WTC11 (cell line): Measurements from ENCODE around the gene FBXO9. TPM values are rescaled to one million over a fixed set of nuclear protein-coding genes. Genes with fewer than 3 reads are reported as not detected.

Experiments used
- ATAC-seq: fragments of 200-7000 bp; cut with Tn5 transposase; 2 replicates; pipeline ENCODE4 v1.10.0; 2021; ENCODE audit warnings: mild to moderate bottlenecking, moderate library complexity
- CTCF ChIA-PET: fragments of 300-600 bp; sonication (Branson Sonifier 250); formaldehyde crosslinking; loops from one replicate; lab custom pipeline; 2021; ENCODE audit warnings: antibody characterized with exemption; lab: Charles Lee
- POLR2A ChIA-PET: fragments of 350-600 bp; sonication (Branson Sonifier 250); formaldehyde crosslinking; loops from one replicate; lab custom pipeline; 2021; ENCODE audit warnings: antibody characterized with exemption; lab: Charles Lee
- DNase-seq: peaks from one replicate; pipeline ENCODE4 v3.0.0; 2021; ENCODE audit warnings: low spot score
- H3K27ac Mint-ChIP-seq: 2 replicates; pipeline ENCODE4 v1.8.0; 2021; ENCODE audit warnings: mixed read lengths
- H3K27me3 Mint-ChIP-seq: 2 replicates; pipeline ENCODE4 v1.8.0; 2021; ENCODE audit warnings: low read depth, mild to moderate bottlenecking, moderate library complexity, mixed read lengths
- H3K36me3 Mint-ChIP-seq: 2 replicates; pipeline ENCODE4 v1.8.0; 2021; ENCODE audit warnings: mixed read lengths
- H3K4me1 Mint-ChIP-seq: 2 replicates; pipeline ENCODE4 v1.8.0; 2022; ENCODE audit warnings: mixed read lengths
- H3K4me3 Mint-ChIP-seq: 2 replicates; pipeline ENCODE4 v1.8.0; 2021; ENCODE audit warnings: mild to moderate bottlenecking, moderate library complexity, mixed read lengths
- H3K9me3 Mint-ChIP-seq: 2 replicates; pipeline ENCODE4 v1.8.0; 2021; ENCODE audit warnings: mixed read lengths
- FOXK1 ChIP-seq: sonication (generic); formaldehyde crosslinking; IDR thresholded peaks from 2 replicates; pipeline ENCODE4 v1.8.0; 2022; ENCODE audit warnings: mild to moderate bottlenecking, moderate library complexity, missing genetic modification reagents
- IRF2 ChIP-seq: sonication (generic); formaldehyde crosslinking; IDR thresholded peaks from 2 replicates; pipeline ENCODE4 v1.8.0; 2022; ENCODE audit warnings: low read depth, missing genetic modification reagents, borderline replicate concordance
- MYBL2 ChIP-seq: sonication (generic); formaldehyde crosslinking; IDR thresholded peaks from 2 replicates; pipeline ENCODE4 v1.8.1; 2023; ENCODE audit warnings: mild to moderate bottlenecking, moderate library complexity, missing genetic modification reagents
- NFE2L1 ChIP-seq: sonication (generic); formaldehyde crosslinking; IDR thresholded peaks from 2 replicates; pipeline ENCODE4 v1.8.1; 2023; ENCODE audit warnings: missing genetic modification reagents
- NR3C1 ChIP-seq: sonication (generic); formaldehyde crosslinking; conservative IDR thresholded peaks from 2 replicates; pipeline ENCODE4 v1.8.1; 2023; ENCODE audit warnings: low read depth, mild to moderate bottlenecking, missing genetic modification reagents
- SMAD3 ChIP-seq: sonication (generic); formaldehyde crosslinking; IDR thresholded peaks from 2 replicates; pipeline ENCODE4 v1.8.0; 2022; ENCODE audit warnings: missing genetic modification reagents, mild to moderate bottlenecking, borderline replicate concordance
- SMAD4 ChIP-seq: sonication (generic); formaldehyde crosslinking; IDR thresholded peaks from 2 replicates; pipeline ENCODE4 v1.8.0; 2022; ENCODE audit warnings: mild to moderate bottlenecking, missing genetic modification reagents
- total RNA-seq: library from RNA; stranded (reverse); gene quantifications from 3 replicates; pipeline ENCODE4 v1.2.3, GENCODE V29; 2021
- TF ChIP-seq, protein P1 (sequence below): sonication (generic); formaldehyde crosslinking; IDR thresholded peaks from 2 replicates; pipeline ENCODE4 v1.8.1; 2023; ENCODE audit warnings: mild to moderate bottlenecking, missing genetic modification reagents, borderline replicate concordance
- TF ChIP-seq, protein P2 (sequence below): sonication (generic); formaldehyde crosslinking; IDR thresholded peaks from 2 replicates; pipeline ENCODE4 v1.8.0; 2022; ENCODE audit warnings: mild to moderate bottlenecking, missing genetic modification reagents
- TF ChIP-seq, protein P3 (sequence below): sonication (generic); formaldehyde crosslinking; IDR thresholded peaks from 2 replicates; pipeline ENCODE4 v1.8.1; 2022; ENCODE audit warnings: low read depth, mild to moderate bottlenecking, moderate library complexity, missing genetic modification reagents, borderline replicate concordance
- TF ChIP-seq, protein P4 (sequence below): fragments of 200-600 bp; IDR thresholded peaks from 2 replicates; pipeline ENCODE4 v1.8.0; 2022; ENCODE audit warnings: antibody characterized with exemption
- TF ChIP-seq, protein P5 (sequence below): sonication (generic); formaldehyde crosslinking; IDR thresholded peaks from 2 replicates; pipeline ENCODE4 v1.8.1; 2022; ENCODE audit warnings: mild to moderate bottlenecking, moderate library complexity, missing genetic modification reagents
- TF ChIP-seq, protein P6 (sequence below): sonication (generic); formaldehyde crosslinking; IDR thresholded peaks from 2 replicates; pipeline ENCODE4 v1.8.0; 2023; ENCODE audit warnings: missing genetic modification reagents, mild to moderate bottlenecking, borderline replicate concordance

The FBXO9 gene
- total RNA-seq, 1 experiment from 2014 or later: 54.4 TPM

DNA sequence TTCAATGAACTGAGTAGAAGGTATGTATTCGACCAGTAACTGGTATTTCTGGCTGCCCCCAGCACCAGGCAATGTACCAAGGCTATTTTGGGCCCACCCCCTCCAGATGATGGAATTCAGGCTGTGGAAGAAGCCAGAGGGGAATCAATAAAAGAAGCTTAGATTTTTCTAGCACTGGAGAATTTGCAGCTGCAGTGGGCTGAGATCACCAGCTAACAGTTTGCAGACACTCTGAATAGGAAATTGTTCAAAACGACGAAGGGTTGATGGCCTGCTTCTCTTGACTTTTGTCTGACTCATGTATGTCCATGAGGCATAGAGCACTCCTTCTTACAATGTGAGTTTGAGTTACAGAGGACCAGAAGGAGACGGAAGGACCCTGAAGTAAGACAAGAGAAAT lies 32.4 kb upstream of the FBXO9 start:
- H3K27ac Mint-ChIP-seq: no peak overlapping the region
- no peak for DNase-seq
- no peaks in the 10 kb centered on the region for H3K27me3 Mint-ChIP-seq
- no peaks in the 10 kb centered on the region for H3K4me1 Mint-ChIP-seq
- no peak overlapping the region for H3K4me3 Mint-ChIP-seq
- TF ChIP-seq IRF2 (CRISPR knock-in tag) (no peak), SMAD3 (CRISPR knock-in tag) (no peak), NFE2L1 (CRISPR knock-in tag) (no peak), FOXK1 (CRISPR knock-in tag) (no peak)
- TF ChIP-seq, protein P1, sequence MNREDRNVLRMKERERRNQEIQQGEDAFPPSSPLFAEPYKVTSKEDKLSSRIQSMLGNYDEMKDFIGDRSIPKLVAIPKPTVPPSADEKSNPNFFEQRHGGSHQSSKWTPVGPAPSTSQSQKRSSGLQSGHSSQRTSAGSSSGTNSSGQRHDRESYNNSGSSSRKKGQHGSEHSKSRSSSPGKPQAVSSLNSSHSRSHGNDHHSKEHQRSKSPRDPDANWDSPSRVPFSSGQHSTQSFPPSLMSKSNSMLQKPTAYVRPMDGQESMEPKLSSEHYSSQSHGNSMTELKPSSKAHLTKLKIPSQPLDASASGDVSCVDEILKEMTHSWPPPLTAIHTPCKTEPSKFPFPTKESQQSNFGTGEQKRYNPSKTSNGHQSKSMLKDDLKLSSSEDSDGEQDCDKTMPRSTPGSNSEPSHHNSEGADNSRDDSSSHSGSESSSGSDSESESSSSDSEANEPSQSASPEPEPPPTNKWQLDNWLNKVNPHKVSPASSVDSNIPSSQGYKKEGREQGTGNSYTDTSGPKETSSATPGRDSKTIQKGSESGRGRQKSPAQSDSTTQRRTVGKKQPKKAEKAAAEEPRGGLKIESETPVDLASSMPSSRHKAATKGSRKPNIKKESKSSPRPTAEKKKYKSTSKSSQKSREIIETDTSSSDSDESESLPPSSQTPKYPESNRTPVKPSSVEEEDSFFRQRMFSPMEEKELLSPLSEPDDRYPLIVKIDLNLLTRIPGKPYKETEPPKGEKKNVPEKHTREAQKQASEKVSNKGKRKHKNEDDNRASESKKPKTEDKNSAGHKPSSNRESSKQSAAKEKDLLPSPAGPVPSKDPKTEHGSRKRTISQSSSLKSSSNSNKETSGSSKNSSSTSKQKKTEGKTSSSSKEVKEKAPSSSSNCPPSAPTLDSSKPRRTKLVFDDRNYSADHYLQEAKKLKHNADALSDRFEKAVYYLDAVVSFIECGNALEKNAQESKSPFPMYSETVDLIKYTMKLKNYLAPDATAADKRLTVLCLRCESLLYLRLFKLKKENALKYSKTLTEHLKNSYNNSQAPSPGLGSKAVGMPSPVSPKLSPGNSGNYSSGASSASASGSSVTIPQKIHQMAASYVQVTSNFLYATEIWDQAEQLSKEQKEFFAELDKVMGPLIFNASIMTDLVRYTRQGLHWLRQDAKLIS: no peak
- TF ChIP-seq, protein P2, sequence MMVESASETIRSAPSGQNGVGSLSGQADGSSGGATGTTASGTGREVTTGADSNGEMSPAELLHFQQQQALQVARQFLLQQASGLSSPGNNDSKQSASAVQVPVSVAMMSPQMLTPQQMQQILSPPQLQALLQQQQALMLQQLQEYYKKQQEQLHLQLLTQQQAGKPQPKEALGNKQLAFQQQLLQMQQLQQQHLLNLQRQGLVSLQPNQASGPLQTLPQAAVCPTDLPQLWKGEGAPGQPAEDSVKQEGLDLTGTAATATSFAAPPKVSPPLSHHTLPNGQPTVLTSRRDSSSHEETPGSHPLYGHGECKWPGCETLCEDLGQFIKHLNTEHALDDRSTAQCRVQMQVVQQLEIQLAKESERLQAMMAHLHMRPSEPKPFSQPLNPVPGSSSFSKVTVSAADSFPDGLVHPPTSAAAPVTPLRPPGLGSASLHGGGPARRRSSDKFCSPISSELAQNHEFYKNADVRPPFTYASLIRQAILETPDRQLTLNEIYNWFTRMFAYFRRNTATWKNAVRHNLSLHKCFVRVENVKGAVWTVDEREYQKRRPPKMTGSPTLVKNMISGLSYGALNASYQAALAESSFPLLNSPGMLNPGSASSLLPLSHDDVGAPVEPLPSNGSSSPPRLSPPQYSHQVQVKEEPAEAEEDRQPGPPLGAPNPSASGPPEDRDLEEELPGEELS: no peak
- TF ChIP-seq, protein P3, sequence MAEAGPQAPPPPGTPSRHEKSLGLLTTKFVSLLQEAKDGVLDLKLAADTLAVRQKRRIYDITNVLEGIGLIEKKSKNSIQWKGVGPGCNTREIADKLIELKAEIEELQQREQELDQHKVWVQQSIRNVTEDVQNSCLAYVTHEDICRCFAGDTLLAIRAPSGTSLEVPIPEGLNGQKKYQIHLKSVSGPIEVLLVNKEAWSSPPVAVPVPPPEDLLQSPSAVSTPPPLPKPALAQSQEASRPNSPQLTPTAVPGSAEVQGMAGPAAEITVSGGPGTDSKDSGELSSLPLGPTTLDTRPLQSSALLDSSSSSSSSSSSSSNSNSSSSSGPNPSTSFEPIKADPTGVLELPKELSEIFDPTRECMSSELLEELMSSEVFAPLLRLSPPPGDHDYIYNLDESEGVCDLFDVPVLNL: no peak
- ChIA-PET CTCF (no interaction called here), POLR2A (no interaction called here)
- peaks cover 29% of the 10 kb centered on the region for H3K36me3 Mint-ChIP-seq
- H3K9me3 Mint-ChIP-seq: no peaks in the 10 kb centered on the region
- no peak for ATAC-seq

DNA sequence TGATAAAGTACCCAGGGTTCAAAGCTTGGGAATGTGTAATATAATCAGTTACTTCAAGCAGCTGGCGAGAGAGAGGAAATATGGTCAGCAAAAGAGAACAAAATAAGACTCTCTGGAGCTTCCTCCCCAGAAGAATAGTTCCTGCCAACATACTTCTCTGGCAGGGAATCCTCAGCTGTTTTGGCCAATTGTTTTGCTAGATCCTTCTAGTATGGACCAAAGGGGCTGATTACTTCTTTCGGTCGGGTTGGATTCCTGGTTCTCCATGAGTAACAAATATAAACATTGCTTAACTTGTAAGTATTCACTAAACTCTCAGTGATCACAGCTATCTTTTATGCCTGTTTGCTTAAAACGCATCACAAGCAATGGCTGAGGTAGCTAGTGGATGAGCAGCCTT lies 31.4 kb upstream of the FBXO9 start:
- ChIA-PET CTCF (no interaction called here), POLR2A (no interaction called here)
- Mint-ChIP-seq H3K27me3 (no peaks in the 10 kb centered on the region), H3K9me3 (no peaks in the 10 kb centered on the region), H3K4me3 (no peak overlapping the region), H3K36me3 (peaks cover 24% of the 10 kb centered on the region), H3K27ac (no peak overlapping the region), H3K4me1 (no peaks in the 10 kb centered on the region)
- TF ChIP-seq NR3C1 (CRISPR knock-in tag) (no peak), SMAD4 (CRISPR knock-in tag) (no peak), MYBL2 (no peak)
- TF ChIP-seq, protein P4, sequence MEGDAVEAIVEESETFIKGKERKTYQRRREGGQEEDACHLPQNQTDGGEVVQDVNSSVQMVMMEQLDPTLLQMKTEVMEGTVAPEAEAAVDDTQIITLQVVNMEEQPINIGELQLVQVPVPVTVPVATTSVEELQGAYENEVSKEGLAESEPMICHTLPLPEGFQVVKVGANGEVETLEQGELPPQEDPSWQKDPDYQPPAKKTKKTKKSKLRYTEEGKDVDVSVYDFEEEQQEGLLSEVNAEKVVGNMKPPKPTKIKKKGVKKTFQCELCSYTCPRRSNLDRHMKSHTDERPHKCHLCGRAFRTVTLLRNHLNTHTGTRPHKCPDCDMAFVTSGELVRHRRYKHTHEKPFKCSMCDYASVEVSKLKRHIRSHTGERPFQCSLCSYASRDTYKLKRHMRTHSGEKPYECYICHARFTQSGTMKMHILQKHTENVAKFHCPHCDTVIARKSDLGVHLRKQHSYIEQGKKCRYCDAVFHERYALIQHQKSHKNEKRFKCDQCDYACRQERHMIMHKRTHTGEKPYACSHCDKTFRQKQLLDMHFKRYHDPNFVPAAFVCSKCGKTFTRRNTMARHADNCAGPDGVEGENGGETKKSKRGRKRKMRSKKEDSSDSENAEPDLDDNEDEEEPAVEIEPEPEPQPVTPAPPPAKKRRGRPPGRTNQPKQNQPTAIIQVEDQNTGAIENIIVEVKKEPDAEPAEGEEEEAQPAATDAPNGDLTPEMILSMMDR: no peak
- TF ChIP-seq, protein P5, sequence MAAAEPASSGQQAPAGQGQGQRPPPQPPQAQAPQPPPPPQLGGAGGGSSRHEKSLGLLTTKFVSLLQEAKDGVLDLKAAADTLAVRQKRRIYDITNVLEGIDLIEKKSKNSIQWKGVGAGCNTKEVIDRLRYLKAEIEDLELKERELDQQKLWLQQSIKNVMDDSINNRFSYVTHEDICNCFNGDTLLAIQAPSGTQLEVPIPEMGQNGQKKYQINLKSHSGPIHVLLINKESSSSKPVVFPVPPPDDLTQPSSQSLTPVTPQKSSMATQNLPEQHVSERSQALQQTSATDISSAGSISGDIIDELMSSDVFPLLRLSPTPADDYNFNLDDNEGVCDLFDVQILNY (CRISPR knock-in tag): no peak
- TF ChIP-seq, protein P6, sequence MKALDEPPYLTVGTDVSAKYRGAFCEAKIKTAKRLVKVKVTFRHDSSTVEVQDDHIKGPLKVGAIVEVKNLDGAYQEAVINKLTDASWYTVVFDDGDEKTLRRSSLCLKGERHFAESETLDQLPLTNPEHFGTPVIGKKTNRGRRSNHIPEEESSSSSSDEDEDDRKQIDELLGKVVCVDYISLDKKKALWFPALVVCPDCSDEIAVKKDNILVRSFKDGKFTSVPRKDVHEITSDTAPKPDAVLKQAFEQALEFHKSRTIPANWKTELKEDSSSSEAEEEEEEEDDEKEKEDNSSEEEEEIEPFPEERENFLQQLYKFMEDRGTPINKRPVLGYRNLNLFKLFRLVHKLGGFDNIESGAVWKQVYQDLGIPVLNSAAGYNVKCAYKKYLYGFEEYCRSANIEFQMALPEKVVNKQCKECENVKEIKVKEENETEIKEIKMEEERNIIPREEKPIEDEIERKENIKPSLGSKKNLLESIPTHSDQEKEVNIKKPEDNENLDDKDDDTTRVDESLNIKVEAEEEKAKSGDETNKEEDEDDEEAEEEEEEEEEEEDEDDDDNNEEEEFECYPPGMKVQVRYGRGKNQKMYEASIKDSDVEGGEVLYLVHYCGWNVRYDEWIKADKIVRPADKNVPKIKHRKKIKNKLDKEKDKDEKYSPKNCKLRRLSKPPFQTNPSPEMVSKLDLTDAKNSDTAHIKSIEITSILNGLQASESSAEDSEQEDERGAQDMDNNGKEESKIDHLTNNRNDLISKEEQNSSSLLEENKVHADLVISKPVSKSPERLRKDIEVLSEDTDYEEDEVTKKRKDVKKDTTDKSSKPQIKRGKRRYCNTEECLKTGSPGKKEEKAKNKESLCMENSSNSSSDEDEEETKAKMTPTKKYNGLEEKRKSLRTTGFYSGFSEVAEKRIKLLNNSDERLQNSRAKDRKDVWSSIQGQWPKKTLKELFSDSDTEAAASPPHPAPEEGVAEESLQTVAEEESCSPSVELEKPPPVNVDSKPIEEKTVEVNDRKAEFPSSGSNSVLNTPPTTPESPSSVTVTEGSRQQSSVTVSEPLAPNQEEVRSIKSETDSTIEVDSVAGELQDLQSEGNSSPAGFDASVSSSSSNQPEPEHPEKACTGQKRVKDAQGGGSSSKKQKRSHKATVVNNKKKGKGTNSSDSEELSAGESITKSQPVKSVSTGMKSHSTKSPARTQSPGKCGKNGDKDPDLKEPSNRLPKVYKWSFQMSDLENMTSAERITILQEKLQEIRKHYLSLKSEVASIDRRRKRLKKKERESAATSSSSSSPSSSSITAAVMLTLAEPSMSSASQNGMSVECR: no peak
- no peak for ATAC-seq
- DNase-seq: no peak
